ENCODE results near the gene GPR162. TPM values are rescaled to one million over a fixed set of nuclear protein-coding genes. Genes with fewer than 3 reads are reported as not detected.

GPR162 gene
- total and polyA plus RNA-seq, 7 donors, result 0.50 to 2.8 (median 1.0) TPM

DNA sequence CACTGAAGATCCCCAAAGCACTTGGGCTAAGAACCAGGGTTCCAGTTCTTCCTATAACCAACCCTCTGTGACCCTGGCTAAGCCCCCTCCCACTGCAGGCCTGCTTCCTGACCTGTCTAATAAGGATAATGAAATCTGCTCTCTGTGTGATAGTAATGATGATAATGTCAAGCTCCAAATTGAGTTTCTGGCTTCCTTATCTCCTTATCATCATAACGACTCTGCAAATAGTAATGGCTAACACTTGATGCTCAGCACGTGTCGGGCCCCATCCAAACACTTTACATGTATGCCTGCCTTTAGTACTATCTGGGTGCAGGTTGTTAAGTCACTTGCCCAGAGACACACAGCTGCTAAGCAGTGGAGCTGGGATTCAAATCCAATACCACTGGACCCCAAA is 5.0 kb upstream of the GPR162 start:
- intact Hi-C loops (cut with DNase I), result no loop called here
- no peak overlapping the region for H3K4me3 ChIP-seq
- 72 to 79% (median 72%) methylated on average over 3 of the region's 3 CpGs for WGBS, 3 donors
- ATAC-seq, result no peak
- peaks cover 0 to 3% (median 2%) of the 10 kb centered on the region in 3 donors for H3K27me3 ChIP-seq (ENCODE audit: insufficient read depth in 3 of 3, low read length in 2 of 3)
- no peaks in the 10 kb centered on the region for H3K36me3 ChIP-seq (ENCODE audit: insufficient read depth in 1 of 2, low read depth in 1 of 2)
- H3K27ac ChIP-seq, result no peak overlapping the region
- no peaks in the 10 kb centered on the region for H3K4me1 ChIP-seq
- no peaks in the 10 kb centered on the region for H3K9me3 ChIP-seq
- TF ChIP-seq, protein P1, sequence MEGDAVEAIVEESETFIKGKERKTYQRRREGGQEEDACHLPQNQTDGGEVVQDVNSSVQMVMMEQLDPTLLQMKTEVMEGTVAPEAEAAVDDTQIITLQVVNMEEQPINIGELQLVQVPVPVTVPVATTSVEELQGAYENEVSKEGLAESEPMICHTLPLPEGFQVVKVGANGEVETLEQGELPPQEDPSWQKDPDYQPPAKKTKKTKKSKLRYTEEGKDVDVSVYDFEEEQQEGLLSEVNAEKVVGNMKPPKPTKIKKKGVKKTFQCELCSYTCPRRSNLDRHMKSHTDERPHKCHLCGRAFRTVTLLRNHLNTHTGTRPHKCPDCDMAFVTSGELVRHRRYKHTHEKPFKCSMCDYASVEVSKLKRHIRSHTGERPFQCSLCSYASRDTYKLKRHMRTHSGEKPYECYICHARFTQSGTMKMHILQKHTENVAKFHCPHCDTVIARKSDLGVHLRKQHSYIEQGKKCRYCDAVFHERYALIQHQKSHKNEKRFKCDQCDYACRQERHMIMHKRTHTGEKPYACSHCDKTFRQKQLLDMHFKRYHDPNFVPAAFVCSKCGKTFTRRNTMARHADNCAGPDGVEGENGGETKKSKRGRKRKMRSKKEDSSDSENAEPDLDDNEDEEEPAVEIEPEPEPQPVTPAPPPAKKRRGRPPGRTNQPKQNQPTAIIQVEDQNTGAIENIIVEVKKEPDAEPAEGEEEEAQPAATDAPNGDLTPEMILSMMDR (IDR thresholded peaks at IDR 0.05), result no peak
- no peak for DNase-seq

DNA sequence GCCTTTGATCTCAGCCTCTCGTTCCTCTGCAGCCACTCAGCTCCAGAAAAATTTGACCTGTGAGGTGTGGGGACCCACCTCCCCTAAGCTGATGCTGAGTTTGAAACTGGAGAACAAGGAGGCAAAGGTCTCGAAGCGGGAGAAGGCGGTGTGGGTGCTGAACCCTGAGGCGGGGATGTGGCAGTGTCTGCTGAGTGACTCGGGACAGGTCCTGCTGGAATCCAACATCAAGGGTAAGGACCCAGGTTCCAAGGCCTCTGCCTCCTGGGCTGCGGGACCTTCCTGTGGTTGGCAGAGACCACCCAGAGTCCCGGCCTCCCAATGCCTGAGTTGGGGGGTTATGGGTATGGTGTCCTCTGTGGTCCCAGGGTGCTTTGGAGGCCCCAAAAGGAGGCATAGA is 4.5 kb upstream of the GPR162 start:
- peaks cover 0 to 7% (median 6%) of the 10 kb centered on the region in 3 donors for H3K27me3 ChIP-seq (ENCODE audit: insufficient read depth in 3 of 3, low read length in 2 of 3)
- H3K4me3 ChIP-seq, result no peak overlapping the region
- ATAC-seq (no peak), DNase-seq (no peak)
- H3K27ac ChIP-seq, result no peak overlapping the region
- WGBS, 3 donors, result 78 to 90% (median 80%) methylated on average over 8 of the region's 8 CpGs
- TF ChIP-seq, protein P1 (IDR thresholded peaks at IDR 0.05), result no peak
- H3K9me3 ChIP-seq, result no peaks in the 10 kb centered on the region
- H3K4me1 ChIP-seq, result no peaks in the 10 kb centered on the region
- intact Hi-C loops (cut with DNase I), result no loop called here
- H3K36me3 ChIP-seq (ENCODE audit: insufficient read depth in 1 of 2, low read depth in 1 of 2), result no peaks in the 10 kb centered on the region

DNA sequence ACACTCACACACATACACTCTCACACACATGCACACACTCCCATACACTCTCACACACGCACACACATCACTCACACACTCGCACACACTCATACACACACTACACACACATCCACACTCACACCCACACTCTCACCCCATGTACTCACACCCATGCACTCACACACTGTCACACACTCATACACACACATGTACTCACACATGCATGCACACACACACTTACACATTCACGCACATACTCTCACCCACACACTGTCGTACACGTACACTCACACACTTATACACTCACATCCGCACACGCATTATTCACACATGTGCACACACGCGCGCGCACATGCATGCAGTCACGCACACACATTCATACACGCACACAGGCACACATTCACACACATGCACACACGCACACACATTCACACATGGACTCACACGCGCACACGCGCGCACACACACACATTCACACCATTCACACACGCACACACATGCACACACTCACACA is 3.9 kb upstream of the GPR162 start:
- TF ChIP-seq, protein P1 (IDR thresholded peaks at IDR 0.05), result no peak
- DNase-seq, result no peak
- intact Hi-C loops (cut with DNase I), result no loop called here

DNA sequence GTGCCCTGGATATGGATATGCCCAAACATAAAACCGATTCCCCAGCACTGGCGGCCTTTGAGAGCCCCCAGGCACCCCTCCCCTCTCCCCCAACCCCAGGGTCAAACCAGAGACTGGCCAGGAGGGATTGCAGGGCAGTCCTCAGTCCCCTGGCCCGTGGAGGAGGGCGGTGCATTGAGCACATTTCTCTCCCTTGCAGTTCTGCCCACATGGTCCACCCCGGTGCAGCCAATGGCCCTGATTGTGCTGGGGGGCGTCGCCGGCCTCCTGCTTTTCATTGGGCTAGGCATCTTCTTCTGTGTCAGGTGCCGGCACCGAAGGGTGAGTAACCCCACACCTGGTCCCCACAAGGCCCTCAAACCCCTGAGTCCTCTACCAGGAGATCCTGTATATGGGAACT is 3.4 kb upstream of the GPR162 start:
- no peak for DNase-seq
- TF ChIP-seq, protein P1 (IDR thresholded peaks at IDR 0.05), result no peak
- intact Hi-C loops (cut with DNase I), result no loop called here
- no peak for ATAC-seq
- Histone ChIP-seq H3K4me3 (no peak overlapping the region), H3K27me3 (ENCODE audit: insufficient read depth in 3 of 3, low read length in 2 of 3) (peaks cover 0 to 17% (median 11%) of the 10 kb centered on the region in 3 donors), H3K9me3 (no peaks in the 10 kb centered on the region), H3K27ac (no peak overlapping the region), H3K4me1 (no peaks in the 10 kb centered on the region), H3K36me3 (ENCODE audit: insufficient read depth in 1 of 2, low read depth in 1 of 2) (no peaks in the 10 kb centered on the region)
- WGBS, 3 donors, result 69 to 77% (median 75%) methylated on average over 10 of the region's 10 CpGs

More for the DNA sequence above, 3.9 kb upstream of the GPR162 start:
- no peak overlapping the region for H3K4me3 ChIP-seq
- H3K27me3 ChIP-seq (ENCODE audit: insufficient read depth in 3 of 3, low read length in 2 of 3), result peaks cover 0 to 12% (median 8%) of the 10 kb centered on the region in 3 donors
- H3K9me3 ChIP-seq, result no peaks in the 10 kb centered on the region
- ATAC-seq, result no peak
- no peaks in the 10 kb centered on the region for H3K4me1 ChIP-seq
- H3K36me3 ChIP-seq (ENCODE audit: insufficient read depth in 1 of 2, low read depth in 1 of 2), result no peaks in the 10 kb centered on the region
- 83 to 91% (median 91%) methylated on average over 20 of the region's 20 CpGs for WGBS, 3 donors
- H3K27ac ChIP-seq, result no peak overlapping the region

DNA sequence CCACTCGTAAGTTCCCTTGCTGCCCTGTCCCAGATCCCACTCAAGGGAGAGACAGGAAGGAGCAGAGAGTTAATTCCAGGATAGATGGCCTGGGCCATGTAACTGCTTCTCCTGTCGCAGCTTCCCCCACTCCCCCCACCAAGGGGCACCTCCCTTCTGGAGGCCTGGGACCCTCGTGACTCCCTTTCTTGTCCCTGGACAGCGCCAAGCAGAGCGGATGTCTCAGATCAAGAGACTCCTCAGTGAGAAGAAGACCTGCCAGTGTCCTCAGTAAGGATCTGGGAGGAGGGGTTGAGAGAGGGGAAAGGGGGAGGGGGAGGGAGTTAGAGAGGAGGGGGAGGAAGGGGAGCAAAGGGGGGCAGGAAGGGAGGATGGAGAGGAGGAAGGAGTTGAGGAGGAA is 3.0 kb upstream of the GPR162 start:
- Histone ChIP-seq H3K27me3 (ENCODE audit: insufficient read depth in 3 of 3, low read length in 2 of 3) (peaks cover 0 to 21% (median 11%) of the 10 kb centered on the region in 3 donors), H3K4me3 (no peak overlapping the region), H3K4me1 (no peaks in the 10 kb centered on the region), H3K9me3 (no peaks in the 10 kb centered on the region), H3K27ac (no peak overlapping the region), H3K36me3 (ENCODE audit: insufficient read depth in 1 of 2, low read depth in 1 of 2) (no peaks in the 10 kb centered on the region)
- no peak for ATAC-seq
- TF ChIP-seq, protein P1 (IDR thresholded peaks at IDR 0.05), result no peak
- DNase-seq, result no peak
- 81 to 87% (median 87%) methylated on average over 5 of the region's 5 CpGs for WGBS, 3 donors
- intact Hi-C loops (cut with DNase I), result no loop called here

All from psoas muscle (tissue), 8 donors.